Liver (tissue), 9 donors: ENCODE results near the gene SULT1A2. TPM values are rescaled to one million over a fixed set of nuclear protein-coding genes. Genes with fewer than 3 reads are reported as not detected.

ENCODE experiments used
- DNase-seq: peaks from one replicate; pipeline ENCODE4 v3.0.0-alpha.2; 2017; ENCODE audit warnings: low spot score
- H3K27ac ChIP-seq, 2 donors: one replicate each; pipeline ENCODE4 v1.7.0; 2013; ENCODE audit warnings: inconsistent platforms in 2 of 2, low read length in 2 of 2, control low read depth in 1 of 2, low read depth in 1 of 2, mild to moderate bottlenecking in 1 of 2
- H3K27me3 ChIP-seq, 4 donors: one replicate each; pipeline versions ENCODE4 v1.6.1 to v1.7.0; 2013; ENCODE audit warnings: low read length in 3 of 4, inconsistent platforms in 1 of 4, mild to moderate bottlenecking in 1 of 4, moderate library complexity in 1 of 4; ENCODE audit not compliant: control insufficient read depth in 4 of 4, insufficient read depth in 4 of 4
- H3K36me3 ChIP-seq, 4 donors: one replicate each; pipeline versions ENCODE4 v1.6.1 to v1.7.0; 2013; ENCODE audit warnings: low read length in 3 of 4, mild to moderate bottlenecking in 3 of 4, low read depth in 1 of 4, moderate library complexity in 1 of 4; ENCODE audit not compliant: control insufficient read depth in 4 of 4, insufficient read depth in 3 of 4
- H3K4me1 ChIP-seq, 4 donors: one replicate each; pipeline versions ENCODE4 v1.6.1 to v1.7.0; 2013; ENCODE audit warnings: low read length in 3 of 4, mild to moderate bottlenecking in 3 of 4, moderate library complexity in 1 of 4; ENCODE audit not compliant: control insufficient read depth in 4 of 4, insufficient read depth in 4 of 4
- H3K4me3 ChIP-seq, 3 donors: one replicate each; pipeline versions ENCODE4 v1.6.1 to v1.7.0; 2013; ENCODE audit warnings: low read length in 3 of 3, control low read depth in 1 of 3, low read depth in 1 of 3, mild to moderate bottlenecking in 1 of 3
- H3K9ac ChIP-seq, 2 donors: one replicate each; pipeline ENCODE4 v1.7.0; 2013; ENCODE audit warnings: low read length in 2 of 2, mild to moderate bottlenecking in 2 of 2, moderate library complexity in 2 of 2, control low read depth in 1 of 2, low read depth in 1 of 2
- H3K9me3 ChIP-seq, 4 donors: one replicate each; pipeline versions ENCODE4 v1.6.1 to v1.7.0; 2013; ENCODE audit warnings: low read length in 3 of 4; ENCODE audit not compliant: control insufficient read depth in 4 of 4
- EGR1 ChIP-seq, 2 donors: IDR thresholded peaks; 2 replicates each; pipeline ENCODE4 v1.6.1; 2016 to 2018; ENCODE audit warnings: antibody characterized with exemption in 2 of 2, low read depth in 2 of 2
- FOXA2 ChIP-seq: IDR thresholded peaks from 2 replicates; pipeline ENCODE4 v1.6.1; 2016; ENCODE audit warnings: antibody characterized with exemption
- HNF4A ChIP-seq, 2 donors: conservative IDR thresholded peaks; 2 replicates each; pipeline ENCODE4 v1.6.1; 2016; ENCODE audit warnings: antibody characterized with exemption in 2 of 2, mild to moderate bottlenecking in 2 of 2
- JUND ChIP-seq, 2 donors: IDR thresholded peaks; 2 replicates each; pipeline ENCODE4 v1.6.1; 2016; ENCODE audit warnings: antibody characterized with exemption in 2 of 2
- REST ChIP-seq: IDR thresholded peaks from 2 replicates; pipeline ENCODE4 v1.6.1; 2016; ENCODE audit warnings: antibody characterized with exemption, mild to moderate bottlenecking
- RXRA ChIP-seq, 2 donors: IDR thresholded peaks; 2 replicates each; pipeline ENCODE4 v1.6.1; 2017 to 2018; ENCODE audit warnings: antibody characterized with exemption in 2 of 2, mild to moderate bottlenecking in 1 of 2
- SP1 ChIP-seq: IDR thresholded peaks from 2 replicates; pipeline ENCODE4 v1.6.1; 2018; ENCODE audit warnings: antibody characterized with exemption, mild to moderate bottlenecking
- YY1 ChIP-seq: IDR thresholded peaks from 2 replicates; pipeline ENCODE4 v1.6.1; 2016; ENCODE audit warnings: antibody characterized with exemption, mild to moderate bottlenecking
- WGBS: extraction: QIAGEN DNeasy Blood & Tissue Kit; methylation state at CpG from one replicate; pipeline ENCODE4 v1.1.7; 2013; 5-methylcytosine and 5-hydroxymethylcytosine counted together
- polyA plus RNA-seq, 2 donors: library from polyadenylated mRNA; stranded (reverse) in 1 of 2; unstranded in 1 of 2; fragments of 200-250 nt in 1 of 2; fragments of >200 nt in 1 of 2; fragmentation: Nextera tagmentation in 1 of 2; extraction: Ambion mirVana in 1 of 2; gene quantifications; one replicate each; pipeline versions ENCODE4 v1.2.1 to v1.2.3, GENCODE V29; 2013 to 2015
- total RNA-seq, 2 donors: library from RNA; depleted of rRNA; stranded (reverse); fragments of >200 nt; gene quantifications; one replicate each; pipeline ENCODE4 v1.2.3, GENCODE V29; 2014
- TF ChIP-seq, protein P1 (sequence below): fragments of 150-350 bp; IDR thresholded peaks from 2 replicates; pipeline ENCODE4 v1.5.1; 2017; ENCODE audit warnings: improper control_type of control experiment, low read depth, low read length; ENCODE audit not compliant: missing input control
- TF ChIP-seq, protein P2 (sequence below): IDR thresholded peaks from 2 replicates; pipeline ENCODE4 v1.6.1; 2016; ENCODE audit warnings: antibody characterized with exemption
- donor health status: healthy.
- donor health status: healthy.
- donor health status: healthy.
- donor health status: healthy.
- donor health status: healthy.

The SULT1A2 gene
- total and polyA plus RNA-seq, 4 donors = 1.6 to 29.4 (median 14.9) TPM

- Histone ChIP-seq H3K9ac (no peak overlapping the region), H3K4me1 (no peaks in the 10 kb centered on the region), H3K36me3 (peaks cover 6 to 69% (median 30%) of the 10 kb centered on the region in 4 donors), H3K27ac (no peak overlapping the region), H3K4me3 (no peak overlapping the region), H3K9me3 (no peaks in the 10 kb centered on the region), H3K27me3 (no peaks in the 10 kb centered on the region)
- TF ChIP-seq HNF4A (conservative IDR thresholded peaks at IDR 0.05) (no peak), SP1 (no peak), RXRA (IDR thresholded peaks at IDR 0.05) (no peak), REST (no peak)
- 86% methylated on average over 11 of the region's 11 CpGs for WGBS
- no peak for DNase-seq
Observed at GRCh38 chr16:28585674-28586073, 11.2 kb downstream of the SULT1A2 start.

- H3K4me1 ChIP-seq = no peaks in the 10 kb centered on the region
- DNase-seq = no peak
- H3K27ac ChIP-seq = no peak overlapping the region
- no peak for TF ChIP-seq FOXA2
- TF ChIP-seq, protein P1, sequence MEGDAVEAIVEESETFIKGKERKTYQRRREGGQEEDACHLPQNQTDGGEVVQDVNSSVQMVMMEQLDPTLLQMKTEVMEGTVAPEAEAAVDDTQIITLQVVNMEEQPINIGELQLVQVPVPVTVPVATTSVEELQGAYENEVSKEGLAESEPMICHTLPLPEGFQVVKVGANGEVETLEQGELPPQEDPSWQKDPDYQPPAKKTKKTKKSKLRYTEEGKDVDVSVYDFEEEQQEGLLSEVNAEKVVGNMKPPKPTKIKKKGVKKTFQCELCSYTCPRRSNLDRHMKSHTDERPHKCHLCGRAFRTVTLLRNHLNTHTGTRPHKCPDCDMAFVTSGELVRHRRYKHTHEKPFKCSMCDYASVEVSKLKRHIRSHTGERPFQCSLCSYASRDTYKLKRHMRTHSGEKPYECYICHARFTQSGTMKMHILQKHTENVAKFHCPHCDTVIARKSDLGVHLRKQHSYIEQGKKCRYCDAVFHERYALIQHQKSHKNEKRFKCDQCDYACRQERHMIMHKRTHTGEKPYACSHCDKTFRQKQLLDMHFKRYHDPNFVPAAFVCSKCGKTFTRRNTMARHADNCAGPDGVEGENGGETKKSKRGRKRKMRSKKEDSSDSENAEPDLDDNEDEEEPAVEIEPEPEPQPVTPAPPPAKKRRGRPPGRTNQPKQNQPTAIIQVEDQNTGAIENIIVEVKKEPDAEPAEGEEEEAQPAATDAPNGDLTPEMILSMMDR = no peak
- no peak for TF ChIP-seq EGR1 (IDR thresholded peaks at IDR 0.05; ENCODE audit: low read depth in 2 of 2)
- TF ChIP-seq JUND (IDR thresholded peaks at IDR 0.05) = no peak
- TF ChIP-seq, protein P2, sequence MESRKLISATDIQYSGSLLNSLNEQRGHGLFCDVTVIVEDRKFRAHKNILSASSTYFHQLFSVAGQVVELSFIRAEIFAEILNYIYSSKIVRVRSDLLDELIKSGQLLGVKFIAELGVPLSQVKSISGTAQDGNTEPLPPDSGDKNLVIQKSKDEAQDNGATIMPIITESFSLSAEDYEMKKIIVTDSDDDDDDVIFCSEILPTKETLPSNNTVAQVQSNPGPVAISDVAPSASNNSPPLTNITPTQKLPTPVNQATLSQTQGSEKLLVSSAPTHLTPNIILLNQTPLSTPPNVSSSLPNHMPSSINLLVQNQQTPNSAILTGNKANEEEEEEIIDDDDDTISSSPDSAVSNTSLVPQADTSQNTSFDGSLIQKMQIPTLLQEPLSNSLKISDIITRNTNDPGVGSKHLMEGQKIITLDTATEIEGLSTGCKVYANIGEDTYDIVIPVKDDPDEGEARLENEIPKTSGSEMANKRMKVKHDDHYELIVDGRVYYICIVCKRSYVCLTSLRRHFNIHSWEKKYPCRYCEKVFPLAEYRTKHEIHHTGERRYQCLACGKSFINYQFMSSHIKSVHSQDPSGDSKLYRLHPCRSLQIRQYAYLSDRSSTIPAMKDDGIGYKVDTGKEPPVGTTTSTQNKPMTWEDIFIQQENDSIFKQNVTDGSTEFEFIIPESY = no peak
- TF ChIP-seq YY1 = no peak
- peaks cover 6 to 40% (median 17%) of the 10 kb centered on the region in 4 donors for H3K36me3 ChIP-seq
- H3K27me3 ChIP-seq = no peaks in the 10 kb centered on the region
- no peak overlapping the region for H3K9ac ChIP-seq
- 97% methylated on average over 15 of the region's 15 CpGs for WGBS
- H3K9me3 ChIP-seq = no peaks in the 10 kb centered on the region
- H3K4me3 ChIP-seq = no peak overlapping the region
Observed at GRCh38 chr16:28580726-28581315, 16.0 kb downstream of the SULT1A2 start.
